ENCODE results near the gene NPM3.

GRCh38 chr10:101745074-101745696 lies 38.1 kb downstream of the NPM3 start:
- no peak for TF ChIP-seq CTCF (IDR thresholded peaks at IDR 0.05)
- TF ChIP-seq EZH2 (IDR thresholded peaks at IDR 0.05): no peak
